Renal cortical epithelial cell (primary cell): ENCODE measurements around the gene CCDC28B. TPM values are rescaled to one million over a fixed set of nuclear protein-coding genes. Genes with fewer than 3 reads are reported as not detected.
"Not testable (repeated sequence)": the region's sequence is repeated elsewhere in the genome, so short reads cannot be mapped to it uniquely, and the experiment has no call there.

ENCODE experiments used
- DNase-seq: peaks from one replicate; pipeline ENCODE4 v3.0.0-alpha.2; 2011; ENCODE audit warnings: low read depth
- total RNA-seq: library from RNA; depleted of rRNA; stranded (reverse); fragments of >200 nt; gene quantifications from 2 replicates; pipeline ENCODE4 v1.2.3, GENCODE V29; 2014

CCDC28B gene
- 6.9 and 12.7 TPM in 2 replicates for total RNA-seq

GRCh38 chr1:32200226-32201010, at the start of gene CCDC28B:
Gene CCDC28B (plus strand): TSS chr1:32200595. CDS start chr1:32201936, 1,341 bp downstream.
- DNase-seq = peak; percentile 34

DNA sequence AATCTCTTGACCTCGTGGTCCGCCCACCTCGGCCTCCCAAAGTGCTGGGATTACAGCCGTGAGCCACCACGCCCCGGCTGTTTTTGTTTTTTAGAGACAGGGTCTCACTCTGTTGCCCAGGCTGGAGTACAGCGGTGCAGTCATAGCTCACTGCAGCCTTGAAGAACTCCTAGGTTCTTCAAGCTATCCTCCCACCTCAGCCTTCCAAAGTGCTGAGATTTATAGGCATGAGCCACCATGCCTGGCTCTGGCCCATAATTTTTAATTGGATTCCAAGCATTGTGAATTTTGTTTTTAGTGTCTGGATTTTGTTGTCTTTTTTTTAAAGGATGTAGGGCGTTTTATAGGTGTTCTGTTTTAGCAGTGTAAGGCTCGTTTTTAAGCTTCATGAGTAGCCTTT, 49.5 kb upstream of the CCDC28B start:
- DNase-seq = no peak

DNA sequence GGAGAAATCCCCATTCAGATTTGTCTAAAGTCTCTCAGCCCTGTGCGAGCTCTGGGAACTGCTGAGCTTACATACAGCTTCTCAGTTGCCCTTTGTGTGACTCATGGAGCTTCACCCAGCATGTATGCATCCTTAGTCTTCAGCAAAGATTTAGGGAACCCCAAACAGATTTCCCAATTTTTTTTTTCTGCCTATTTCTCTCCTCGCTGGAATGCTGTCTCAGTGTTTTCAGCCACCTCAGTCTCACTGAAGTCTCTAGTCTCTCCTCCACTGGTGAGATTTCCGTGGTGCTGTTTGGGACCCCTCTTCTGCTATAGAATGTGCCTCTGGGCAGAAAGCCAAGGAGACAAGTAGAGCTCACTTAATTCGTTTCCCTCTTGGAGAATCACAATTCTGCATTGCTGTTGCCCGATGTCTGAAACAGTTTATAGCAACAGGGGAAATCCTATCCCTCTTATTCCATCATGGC, 49.0 kb upstream of the CCDC28B start:
- peak; percentile 15 for DNase-seq

DNA sequence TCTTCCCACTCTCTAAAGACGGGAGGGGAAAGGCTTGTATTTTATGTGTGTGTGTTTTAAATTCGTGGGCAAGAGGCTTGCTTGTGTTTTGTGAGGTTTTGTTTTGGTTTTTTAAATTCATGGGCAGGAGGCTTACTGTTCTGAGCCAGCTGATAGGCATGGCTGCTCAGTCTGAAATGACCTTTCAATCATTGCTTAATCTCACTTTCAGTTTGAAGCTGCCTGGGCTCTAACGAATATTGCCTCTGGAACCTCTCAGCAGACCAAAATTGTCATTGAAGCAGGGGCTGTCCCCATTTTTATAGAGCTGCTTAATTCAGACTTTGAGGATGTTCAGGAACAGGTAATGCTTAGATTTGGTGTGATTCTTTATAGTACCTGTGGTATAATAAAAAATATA, 41.2 kb upstream of the CCDC28B start:
- peak; percentile 37 for DNase-seq

DNA sequence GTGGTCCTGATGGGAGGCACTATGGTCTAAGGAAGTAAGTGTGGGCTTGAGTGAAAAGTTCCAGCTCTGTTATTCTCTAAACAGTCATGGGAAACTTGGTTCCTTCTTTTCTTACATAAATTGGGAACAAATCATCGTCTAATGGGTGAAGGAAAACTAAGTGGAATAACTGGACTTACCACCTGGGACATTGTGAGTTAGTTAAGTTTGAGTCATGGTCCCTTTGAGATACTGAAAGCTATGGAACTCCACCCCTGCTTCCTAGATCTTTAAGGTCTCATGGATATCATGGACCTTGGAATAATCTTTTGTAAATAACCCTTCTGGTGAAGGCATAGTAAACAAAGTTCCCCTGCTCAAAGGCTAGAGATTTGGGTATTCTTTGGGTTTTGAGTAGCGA, 37.0 kb upstream of the CCDC28B start:
- no peak for DNase-seq

DNA sequence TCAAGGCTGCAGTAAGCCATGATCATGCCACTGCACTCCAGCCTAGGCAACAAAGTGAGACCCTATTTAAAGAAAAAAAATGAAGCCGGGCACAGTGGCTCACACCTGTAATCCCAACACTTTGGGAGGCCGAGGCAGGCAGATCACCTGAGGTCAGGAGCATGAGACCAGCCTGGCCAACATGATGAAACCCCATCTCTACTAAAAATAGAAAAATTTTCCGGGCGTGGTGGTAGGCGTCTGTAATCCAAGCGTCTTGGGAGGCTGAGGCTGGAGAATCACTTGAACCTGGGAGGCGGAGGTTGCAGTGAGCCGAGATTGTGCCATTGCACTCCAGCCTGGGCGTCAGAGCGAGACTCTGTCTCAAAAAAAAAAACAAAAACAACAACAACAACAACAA, 34.8 kb upstream of the CCDC28B start:
- not testable (repeated sequence) for DNase-seq

DNA sequence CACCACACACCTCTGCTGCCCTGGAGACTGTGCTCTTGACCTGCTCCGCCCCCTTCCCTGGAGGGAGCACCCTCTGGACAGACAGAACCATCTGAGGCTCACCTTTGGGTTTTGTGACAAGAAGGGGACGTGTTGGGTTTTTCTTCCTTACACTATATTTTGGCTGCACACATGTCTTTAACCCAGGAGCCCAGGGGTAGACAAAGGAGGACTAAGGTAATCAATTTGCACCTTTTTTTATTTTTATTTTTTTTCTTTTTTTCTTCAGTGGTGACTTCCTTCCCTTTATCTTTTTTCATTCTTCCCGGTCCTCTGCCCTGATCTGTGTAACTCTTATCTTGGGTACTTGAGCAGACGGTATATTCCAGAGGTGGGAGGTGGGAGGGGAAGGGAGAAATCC, 29.4 kb upstream of the CCDC28B start:
- DNase-seq = no peak

GRCh38 chr1:32172621-32173245, 27.7 kb upstream of the CCDC28B start:
- DNase-seq = peak; percentile 72

DNA sequence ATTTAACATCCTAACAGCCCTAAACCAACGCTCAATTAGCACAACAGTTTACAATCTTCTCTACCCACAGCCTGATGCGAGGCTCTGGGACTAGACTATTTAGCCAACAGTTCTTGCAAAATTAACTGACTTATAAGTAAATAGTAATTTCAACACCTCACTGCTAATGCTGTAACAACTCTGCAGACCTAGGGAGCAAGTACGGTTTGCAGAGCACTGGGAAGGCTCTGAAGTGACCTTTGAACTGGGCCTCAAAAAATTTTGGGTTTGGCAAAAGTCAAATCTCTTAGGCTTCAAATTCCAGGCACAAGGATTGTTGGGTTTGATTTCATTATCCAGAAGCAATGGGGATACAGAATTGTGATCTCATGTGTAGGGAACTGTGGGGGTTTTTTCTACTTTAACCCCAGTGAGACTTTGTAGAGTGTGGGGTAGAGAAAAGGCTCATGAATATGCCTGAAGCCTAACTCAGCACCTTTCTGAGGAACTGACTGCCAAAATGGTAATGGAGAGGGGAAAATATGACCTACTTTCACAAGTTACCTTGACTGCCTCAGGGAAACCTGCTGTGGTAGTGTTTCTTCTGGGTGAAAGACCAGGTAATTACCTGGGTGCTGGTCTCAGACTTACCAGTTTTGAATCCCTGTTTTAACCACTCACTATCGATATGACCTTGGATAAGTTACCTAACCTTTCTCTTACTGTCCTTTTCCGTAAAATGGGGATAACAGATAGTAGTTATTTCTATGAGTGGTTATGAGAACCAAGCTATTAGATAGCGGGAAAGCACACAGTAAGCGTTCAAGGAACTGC, 21.8 kb upstream of the CCDC28B start:
- no peak for DNase-seq

- no peak for DNase-seq
These were observed 21.3 kb upstream of the CCDC28B start for GRCh38 chr1:32179193-32179442.

DNA sequence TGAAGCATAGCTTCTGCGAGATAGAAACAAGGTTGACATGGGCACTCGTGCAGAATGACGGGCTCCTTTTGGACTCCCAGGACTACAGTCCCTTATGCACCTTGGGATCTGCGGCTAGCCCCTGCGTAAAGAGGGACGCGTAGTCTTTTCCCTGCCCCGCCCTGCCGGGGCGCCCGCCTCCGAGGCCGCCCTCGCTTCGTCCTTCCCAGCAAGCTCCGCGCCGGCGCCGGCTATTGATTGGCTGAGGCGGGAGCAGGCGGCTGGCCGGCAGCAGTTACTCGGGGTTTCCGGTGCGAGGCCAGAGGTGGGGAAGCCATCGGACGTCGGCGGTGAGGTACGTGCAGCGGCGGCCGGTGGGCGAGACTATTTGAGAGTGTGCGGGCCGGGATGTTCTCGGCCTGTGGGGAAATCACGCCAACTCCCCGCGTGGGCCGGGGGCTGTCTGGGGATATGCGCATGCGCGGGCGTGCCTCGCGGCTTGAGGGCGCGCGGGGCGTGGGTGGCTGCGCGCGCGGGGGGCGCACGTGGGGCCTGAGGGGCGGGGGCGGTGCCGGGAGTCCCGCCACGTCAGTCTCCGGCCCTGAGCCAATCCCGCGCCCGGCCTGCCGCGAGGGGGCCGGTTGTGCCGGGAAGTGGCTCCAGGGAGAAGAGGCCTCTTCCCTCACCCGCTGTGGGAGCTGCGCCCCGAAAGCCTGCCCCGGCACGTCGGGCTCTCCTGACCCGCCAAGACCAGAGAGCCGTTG, 20.8 kb upstream of the CCDC28B start, which contains the start of gene TXLNA:
TXLNA (plus strand) TSS at position 233 of the 743 bp plus-strand sequence. CDS start 671 bp downstream, outside the sequence.
- DNase-seq = peak; percentile 66

DNA sequence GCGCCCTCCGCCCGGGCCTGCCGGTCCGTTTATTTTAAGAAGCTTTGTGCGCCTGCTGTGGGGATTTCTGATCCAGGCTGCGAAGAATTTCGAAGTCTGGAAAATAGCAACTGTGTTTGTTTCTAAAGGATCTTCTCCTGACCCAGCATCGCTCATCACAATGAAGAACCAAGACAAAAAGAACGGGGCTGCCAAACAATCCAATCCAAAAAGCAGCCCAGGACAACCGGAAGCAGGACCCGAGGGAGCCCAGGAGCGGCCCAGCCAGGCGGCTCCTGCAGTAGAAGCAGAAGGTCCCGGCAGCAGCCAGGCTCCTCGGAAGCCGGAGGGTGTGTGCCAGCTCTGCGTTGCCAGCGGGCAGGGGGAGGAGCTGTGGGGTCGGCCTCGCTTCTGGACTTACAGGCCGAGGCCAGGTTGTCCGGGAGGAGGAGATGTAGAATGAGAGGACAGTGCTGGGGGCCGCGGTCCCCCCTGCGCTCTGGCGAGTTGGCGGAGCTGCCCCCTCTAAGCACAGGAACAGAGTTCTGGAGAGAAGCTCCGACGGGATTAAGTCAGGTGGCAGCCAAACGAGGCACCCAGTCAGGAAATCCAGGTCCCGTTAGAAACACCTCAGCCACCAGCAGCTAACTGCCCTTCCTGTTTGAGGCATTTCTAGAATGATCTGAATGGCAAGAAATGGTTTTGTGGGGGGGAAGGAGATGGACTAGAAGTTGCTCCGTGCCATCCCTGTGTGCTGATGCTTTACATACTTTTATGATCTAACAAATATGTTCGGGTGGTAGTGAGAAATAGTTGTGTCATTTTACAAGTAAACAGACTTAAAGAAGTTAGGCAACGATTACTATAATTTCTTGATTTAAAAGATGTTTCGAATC, 20.0 kb upstream of the CCDC28B start:
- DNase-seq = peak; percentile 38

- no peak for DNase-seq
These were observed 19.3 kb upstream of the CCDC28B start for GRCh38 chr1:32181065-32181464.

GRCh38 chr1:32181563-32181962, 18.8 kb upstream of the CCDC28B start:
- no peak for DNase-seq

- no peak for DNase-seq
These were observed 18.3 kb upstream of the CCDC28B start for GRCh38 chr1:32182060-32182459.

- no peak for DNase-seq
These were observed 15.7 kb upstream of the CCDC28B start for GRCh38 chr1:32184650-32185049.

DNA sequence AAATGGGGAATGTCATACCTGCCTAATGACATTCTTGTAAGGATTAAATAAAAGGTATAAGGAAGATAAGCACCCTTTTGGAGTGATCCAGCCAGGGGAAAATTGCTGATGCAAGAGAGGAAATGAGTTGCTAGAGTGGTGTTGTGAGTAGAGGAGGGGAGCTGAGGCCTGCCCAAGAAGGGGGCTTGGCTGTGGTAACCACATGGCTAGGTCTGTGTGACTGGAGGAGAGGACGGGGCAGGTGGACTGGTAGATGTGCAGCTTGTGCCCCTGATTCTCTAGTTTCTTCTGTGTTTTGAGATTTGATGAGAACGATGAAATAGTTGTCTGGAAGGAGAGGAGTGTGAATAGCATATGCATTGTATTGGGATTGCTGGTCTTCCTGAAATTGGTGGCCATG, 14.3 kb upstream of the CCDC28B start:
- no peak for DNase-seq

GRCh38 chr1:32186491-32186890, 13.9 kb upstream of the CCDC28B start:
- no peak for DNase-seq

GRCh38 chr1:32187850-32188249, 12.5 kb upstream of the CCDC28B start:
- DNase-seq = no peak

DNA sequence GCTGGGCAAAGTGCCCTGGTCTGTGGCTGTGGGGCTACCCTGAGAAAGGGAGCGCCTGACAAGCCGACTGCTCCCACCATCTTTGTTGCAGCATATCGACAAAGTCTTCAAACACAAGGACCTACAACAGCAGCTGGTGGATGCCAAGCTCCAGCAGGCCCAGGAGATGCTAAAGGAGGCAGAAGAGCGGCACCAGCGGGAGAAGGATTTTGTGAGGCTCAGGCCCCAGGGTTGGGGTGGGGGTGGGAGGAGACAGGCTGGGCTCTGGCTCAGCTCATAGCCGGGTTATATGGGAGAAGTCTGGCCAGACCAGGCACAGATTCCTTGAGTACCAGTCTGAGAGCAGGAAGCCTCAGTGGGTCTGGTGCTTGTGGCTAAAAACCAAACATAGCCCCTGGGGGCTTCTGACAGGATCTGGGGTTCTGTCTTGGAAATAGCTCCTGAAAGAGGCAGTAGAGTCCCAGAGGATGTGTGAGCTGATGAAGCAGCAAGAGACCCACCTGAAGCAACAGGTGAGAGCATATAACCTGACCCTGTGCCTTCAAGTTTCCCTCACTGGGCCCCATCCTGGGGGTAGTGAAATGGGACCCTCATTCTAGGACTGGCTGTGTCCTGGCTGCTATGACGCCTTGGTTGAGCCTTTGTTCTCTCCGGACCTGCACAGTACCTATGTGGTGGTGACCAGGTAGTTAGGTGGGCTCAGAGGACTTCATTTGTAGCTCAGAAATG, 8.0 kb upstream of the CCDC28B start:
- DNase-seq = no peak
